ENCODE results near the gene PEAK3. TPM values are rescaled to one million over a fixed set of nuclear protein-coding genes. Genes with fewer than 3 reads are reported as not detected.
A peak's percentile ranks its signal among the peaks of the same experiment; 100 is the strongest.

The PEAK3 gene
- total and polyA plus RNA-seq, 8 donors, result 0.07 to 8.5 (median 0.16) TPM

DNA sequence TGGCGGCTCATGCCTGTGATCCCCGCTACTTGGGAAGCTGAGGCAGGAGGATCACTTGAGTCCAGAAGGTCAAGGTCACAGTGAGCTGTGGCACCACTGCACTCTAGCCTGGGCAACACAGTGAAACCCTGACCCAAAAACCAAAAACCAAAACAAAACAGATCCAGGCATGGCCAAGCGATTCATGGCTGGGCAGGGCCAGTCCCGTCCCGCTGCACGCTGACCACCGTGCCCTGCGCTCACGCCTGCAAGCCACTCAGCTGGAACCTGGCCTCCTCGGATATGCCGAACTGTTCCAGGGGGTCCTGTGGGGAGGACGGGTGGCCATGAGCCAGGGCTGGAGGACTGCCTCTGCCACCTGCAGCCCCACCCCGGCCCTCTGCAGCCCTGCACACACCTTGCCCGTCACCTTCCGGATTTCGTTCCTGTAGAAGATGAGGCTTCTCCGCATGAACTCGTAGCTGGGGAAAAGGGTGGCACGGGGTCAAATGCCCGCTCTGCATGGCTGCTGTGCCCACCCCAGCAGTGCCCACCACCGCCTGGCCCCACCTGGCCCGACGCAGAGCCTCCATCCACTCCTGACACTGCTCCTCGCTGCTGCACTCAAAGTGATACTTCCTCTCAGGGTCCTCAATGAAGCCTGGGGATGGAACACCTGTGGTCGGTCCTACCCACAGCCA lies 48.2 kb downstream of the PEAK3 start:
- Histone ChIP-seq H3K36me3 (peaks cover 0 to 55% of the 10 kb centered on the region in 2 donors), H3K27me3 (no peaks in the 10 kb centered on the region), H3K4me1 (peaks cover 21 to 49% of the 10 kb centered on the region in 2 donors), H3K27ac (peak overlapping the region in 1 of 2 donors; percentile 100), H3K9me3 (no peaks in the 10 kb centered on the region), H3K4me3 (no peak overlapping the region)
- DNase-seq (no peak), ATAC-seq (no peak)
- TF ChIP-seq, protein P1, sequence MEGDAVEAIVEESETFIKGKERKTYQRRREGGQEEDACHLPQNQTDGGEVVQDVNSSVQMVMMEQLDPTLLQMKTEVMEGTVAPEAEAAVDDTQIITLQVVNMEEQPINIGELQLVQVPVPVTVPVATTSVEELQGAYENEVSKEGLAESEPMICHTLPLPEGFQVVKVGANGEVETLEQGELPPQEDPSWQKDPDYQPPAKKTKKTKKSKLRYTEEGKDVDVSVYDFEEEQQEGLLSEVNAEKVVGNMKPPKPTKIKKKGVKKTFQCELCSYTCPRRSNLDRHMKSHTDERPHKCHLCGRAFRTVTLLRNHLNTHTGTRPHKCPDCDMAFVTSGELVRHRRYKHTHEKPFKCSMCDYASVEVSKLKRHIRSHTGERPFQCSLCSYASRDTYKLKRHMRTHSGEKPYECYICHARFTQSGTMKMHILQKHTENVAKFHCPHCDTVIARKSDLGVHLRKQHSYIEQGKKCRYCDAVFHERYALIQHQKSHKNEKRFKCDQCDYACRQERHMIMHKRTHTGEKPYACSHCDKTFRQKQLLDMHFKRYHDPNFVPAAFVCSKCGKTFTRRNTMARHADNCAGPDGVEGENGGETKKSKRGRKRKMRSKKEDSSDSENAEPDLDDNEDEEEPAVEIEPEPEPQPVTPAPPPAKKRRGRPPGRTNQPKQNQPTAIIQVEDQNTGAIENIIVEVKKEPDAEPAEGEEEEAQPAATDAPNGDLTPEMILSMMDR (IDR thresholded peaks at IDR 0.05), result no peak
- intact Hi-C loops (cut with DNase I), result loop anchor here in 1 of 2 donors (10.0 kb wide), 1 partner anchor 79 kb away; the partner anchor contains the start of gene AP3D1

DNA sequence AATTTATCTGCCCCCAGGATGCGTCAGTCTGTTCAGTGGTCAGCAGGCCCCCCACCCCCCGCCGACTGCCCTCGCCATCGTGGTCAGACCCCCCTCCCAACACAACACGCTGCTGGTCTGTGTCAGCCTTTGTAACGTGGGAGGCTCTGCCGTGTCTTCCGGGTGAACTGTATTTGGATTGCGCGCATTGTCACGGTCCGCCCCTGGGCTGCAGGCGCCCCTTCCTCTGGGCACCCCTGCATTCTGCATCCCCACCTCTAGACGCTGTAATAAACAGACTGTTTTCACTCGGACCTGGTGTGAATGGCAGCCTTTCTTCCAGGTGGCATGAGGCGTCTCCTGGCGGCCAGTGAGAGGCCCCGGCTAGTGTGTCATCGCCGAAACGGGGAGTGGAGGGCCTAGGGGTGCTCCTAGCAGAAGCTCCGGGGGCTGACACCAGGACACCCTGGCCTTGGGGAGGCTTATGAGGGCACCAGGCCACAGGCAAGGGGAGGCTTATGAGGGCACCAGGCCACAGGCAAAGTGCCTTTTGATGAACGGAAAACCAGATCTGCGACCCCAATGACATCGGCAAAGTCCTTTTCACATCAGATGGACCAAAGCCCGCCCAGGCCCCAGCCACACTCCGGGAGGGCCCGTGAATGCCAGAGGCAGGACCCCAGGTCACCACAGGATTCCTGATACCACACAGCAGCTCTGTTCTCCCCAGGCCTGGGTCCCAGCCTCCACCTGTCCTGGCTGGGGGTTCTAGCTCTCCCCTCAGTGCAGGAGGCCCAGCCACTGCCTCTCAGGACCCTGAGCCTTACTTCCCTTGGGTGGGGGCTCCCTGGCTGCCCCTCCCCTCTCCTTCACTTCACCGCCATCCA lies 49.5 kb downstream of the PEAK3 start:
- H3K9me3 ChIP-seq, result no peaks in the 10 kb centered on the region
- ATAC-seq (no peak), DNase-seq (no peak)
- TF ChIP-seq, protein P1 (IDR thresholded peaks at IDR 0.05), result no peak
- H3K4me1 ChIP-seq, result peaks cover 11 to 37% of the 10 kb centered on the region in 2 donors
- H3K27ac ChIP-seq, result no peak overlapping the region
- H3K27me3 ChIP-seq, result no peaks in the 10 kb centered on the region
- H3K4me3 ChIP-seq, result no peak overlapping the region
- intact Hi-C loops (cut with DNase I), result loop anchor here in 1 of 2 donors (10.0 kb wide), 1 partner anchor 78 kb away; the partner anchor contains the start of gene AP3D1
- H3K36me3 ChIP-seq, result peaks cover 0 to 68% of the 10 kb centered on the region in 2 donors

DNA sequence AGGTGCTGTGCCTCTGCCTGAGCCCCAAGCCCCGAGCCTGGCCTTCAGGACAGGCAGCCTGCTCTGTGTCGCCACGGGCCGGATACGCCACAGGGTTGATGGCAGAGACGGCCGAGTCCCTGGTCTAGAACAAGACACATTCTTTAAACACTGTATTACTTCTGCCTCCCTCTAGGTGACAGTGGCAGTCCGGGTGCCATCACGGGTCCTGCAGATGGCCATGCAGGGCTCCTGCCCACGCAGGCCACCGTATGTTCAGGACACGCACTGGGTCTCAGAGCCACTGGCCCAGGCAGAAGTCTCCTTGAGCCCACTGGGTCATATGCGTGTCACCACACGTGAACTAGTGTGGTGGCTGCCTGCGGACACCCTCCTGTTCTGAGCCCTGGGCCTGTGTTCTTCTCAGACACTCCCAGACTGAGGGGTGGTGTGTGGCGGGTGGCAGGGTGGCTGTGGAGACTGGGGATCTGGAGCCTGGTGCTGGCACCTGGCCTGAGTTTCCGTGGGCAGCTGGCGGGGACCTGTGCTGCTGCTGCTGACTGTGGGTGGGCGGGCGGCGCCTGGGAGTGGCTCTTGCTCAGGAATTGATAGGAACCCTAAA lies 50.3 kb downstream of the PEAK3 start:
- ATAC-seq, result no peak
- Histone ChIP-seq H3K27me3 (no peaks in the 10 kb centered on the region), H3K9me3 (no peaks in the 10 kb centered on the region), H3K36me3 (peaks cover 0 to 76% of the 10 kb centered on the region in 2 donors), H3K4me3 (no peak overlapping the region), H3K27ac (no peak overlapping the region), H3K4me1 (peaks cover 9 to 30% of the 10 kb centered on the region in 2 donors)
- intact Hi-C loops (cut with DNase I), result loop anchor here in 1 of 2 donors (10.0 kb wide), 1 partner anchor 77 kb away; the partner anchor contains the start of gene AP3D1
- TF ChIP-seq, protein P1 (IDR thresholded peaks at IDR 0.05), result no peak
- no peak for DNase-seq

DNA sequence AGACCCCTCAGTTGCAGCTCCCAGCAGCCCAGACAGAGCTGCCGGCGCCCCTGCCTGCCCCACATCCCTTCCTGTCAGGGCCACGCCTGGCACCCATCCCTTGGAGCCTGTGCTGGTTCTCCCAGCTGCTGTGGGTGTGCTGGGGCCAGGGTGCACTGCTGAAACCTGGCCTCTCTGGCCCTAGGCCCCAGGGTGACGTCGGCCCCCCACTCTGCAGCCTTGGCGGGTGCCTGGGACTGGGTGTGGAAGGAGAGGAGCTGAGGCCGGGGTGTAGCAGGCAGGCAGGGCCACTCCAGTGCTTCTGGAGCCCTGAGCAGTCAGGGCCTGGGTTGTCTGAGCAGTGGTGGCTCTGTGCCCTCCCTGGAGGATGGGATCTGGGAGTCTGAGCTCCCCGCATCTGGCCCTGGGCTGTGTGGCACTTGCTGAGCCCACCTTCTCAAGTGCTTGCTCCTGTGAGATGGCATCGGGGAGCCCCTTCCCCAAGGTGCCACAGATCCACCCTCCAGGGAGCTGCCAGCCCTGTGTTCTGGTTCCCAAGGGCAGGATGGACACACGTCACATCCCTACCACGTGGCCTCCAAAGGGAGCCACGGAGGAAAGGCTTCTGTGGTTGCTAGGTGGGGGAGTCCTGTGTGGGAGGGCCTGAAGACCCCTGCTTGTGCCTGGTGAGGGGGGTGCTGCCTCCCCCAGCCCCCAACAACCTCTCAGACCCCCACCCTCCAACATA lies 51.0 kb downstream of the PEAK3 start:
- H3K36me3 ChIP-seq, result peaks cover 0 to 83% of the 10 kb centered on the region in 2 donors
- no peak for ATAC-seq
- intact Hi-C loops (cut with DNase I), result loop anchor here in 1 of 2 donors (10.0 kb wide), 1 partner anchor 76 kb away; the partner anchor contains the start of gene AP3D1

More for the DNA sequence above, 51.0 kb downstream of the PEAK3 start:
- Histone ChIP-seq H3K4me1 (peaks cover 9 to 30% of the 10 kb centered on the region in 2 donors), H3K4me3 (no peak overlapping the region), H3K27me3 (no peaks in the 10 kb centered on the region), H3K27ac (no peak overlapping the region), H3K9me3 (no peaks in the 10 kb centered on the region)
- DNase-seq, result no peak
- TF ChIP-seq, protein P1 (IDR thresholded peaks at IDR 0.05), result no peak

All from left lung (tissue), 10 donors.